COLO668 (cell line): Measurements from ENCODE around the gene AIFM3.
A peak's percentile ranks its signal among the peaks of the same experiment; 100 is the strongest.
"Not testable (repeated sequence)": the region's sequence is repeated elsewhere in the genome, so short reads cannot be mapped to it uniquely, and the experiment has no call there.

Experiments used
- DNase-seq: peaks from one replicate; lab custom pipeline; 2025; ENCODE audit not compliant: unreplicated experiment; lab: John Stamatoyannopoulos, UW

AIFM3 gene

GRCh38 chr22:21000207-21000986, 33.3 kb downstream of the AIFM3 start:
- DNase-seq = peak; percentile 80

- peak; percentile 58 for DNase-seq
Measured at GRCh38 chr22:21000987-21001600, 34.0 kb downstream of the AIFM3 start.

- DNase-seq = peak; percentile 97
Measured at GRCh38 chr22:21001601-21002325, 34.7 kb downstream of the AIFM3 start, which contains the start of gene THAP7. TSS of gene THAP7 (minus strand) at chr22:21002118. CDS start at chr22:21001911, 207 bp downstream.

DNA sequence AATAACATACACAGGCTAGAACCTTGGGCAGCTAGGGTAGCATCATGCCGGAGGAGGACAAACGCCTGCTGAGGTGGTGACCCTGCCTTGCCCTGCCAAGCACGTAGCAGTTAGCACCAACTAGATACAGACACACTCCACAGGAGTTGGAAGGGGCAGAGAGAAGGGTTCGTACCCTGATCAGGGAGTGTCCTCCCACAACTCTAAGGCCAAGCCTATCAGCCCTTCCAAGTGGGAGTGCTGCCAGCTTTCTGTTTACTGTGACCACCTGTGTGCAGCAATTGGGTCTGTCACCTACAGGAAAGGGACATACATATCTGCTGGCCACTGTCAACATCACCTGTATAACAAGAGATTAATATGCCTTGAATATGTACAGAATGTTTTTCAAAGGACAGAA, 36.7 kb downstream of the AIFM3 start:
- peak; percentile 62 for DNase-seq

GRCh38 chr22:21009208-21009607, 42.2 kb downstream of the AIFM3 start:
- DNase-seq = not testable (repeated sequence)

GRCh38 chr22:21009638-21010425, 42.8 kb downstream of the AIFM3 start:
- no peak for DNase-seq

DNA sequence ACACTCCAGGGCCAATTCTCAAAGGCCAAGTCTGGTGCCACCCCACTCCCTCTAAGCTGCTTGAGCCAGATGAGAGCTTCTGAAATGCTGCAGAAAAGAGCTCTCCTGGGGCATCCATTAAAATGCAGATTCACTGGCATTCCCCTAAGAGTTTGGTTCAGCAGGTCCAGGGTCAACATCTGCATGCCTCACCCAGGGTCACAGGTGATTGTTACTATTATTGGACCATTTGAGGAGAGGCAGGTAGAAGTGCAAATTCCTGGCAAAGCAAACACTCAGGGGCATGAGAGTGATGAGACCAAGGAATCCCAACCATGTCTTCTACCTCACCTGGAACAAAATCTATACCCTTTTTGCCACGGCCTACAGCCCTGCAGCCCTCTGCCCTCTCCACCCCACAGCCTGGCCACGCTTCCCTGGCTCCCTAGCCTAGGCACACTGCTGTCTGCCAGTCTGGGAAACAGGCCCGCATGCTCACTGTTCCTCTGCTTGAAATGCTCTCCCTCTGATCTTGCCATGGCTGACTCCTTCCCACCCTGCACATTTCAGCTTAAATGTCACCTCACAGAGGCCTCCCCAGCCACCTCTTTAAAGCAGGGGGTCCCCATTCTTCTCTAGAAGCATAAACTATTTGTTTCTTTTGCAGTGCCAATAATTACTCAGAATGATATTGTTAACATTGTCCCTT, 43.5 kb downstream of the AIFM3 start:
- DNase-seq = no peak

- DNase-seq = no peak
Measured at GRCh38 chr22:21012446-21013407, 45.7 kb downstream of the AIFM3 start.

DNA sequence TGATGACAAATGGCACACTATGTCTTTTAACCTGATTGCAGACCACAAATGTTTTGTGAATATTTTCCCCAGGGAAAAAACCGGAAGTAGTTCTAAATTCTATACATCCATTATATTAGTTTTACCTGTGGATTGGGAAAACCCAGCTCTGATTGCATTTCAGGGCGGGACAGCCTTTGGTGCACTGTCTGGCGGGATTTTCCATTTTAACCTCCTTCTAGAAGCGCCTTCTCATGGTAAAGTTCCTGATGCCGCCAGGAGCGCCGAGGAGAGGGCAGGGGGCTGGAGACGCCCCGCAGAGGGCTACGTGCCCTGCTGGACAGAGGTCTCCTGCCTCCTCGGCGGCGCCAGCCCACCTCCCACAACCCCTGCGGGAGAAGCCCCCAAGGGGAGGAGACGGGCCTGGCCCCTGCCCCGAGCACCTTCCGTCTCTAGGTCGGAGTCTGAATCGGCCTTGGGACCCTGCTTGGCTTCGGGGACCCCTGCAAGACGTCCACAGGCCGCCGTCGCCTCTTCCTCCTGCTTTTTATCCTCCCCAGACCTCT, 46.7 kb downstream of the AIFM3 start:
- no peak for DNase-seq

GRCh38 chr22:21014202-21014725, 47.2 kb downstream of the AIFM3 start:
- peak; percentile 97 for DNase-seq

DNA sequence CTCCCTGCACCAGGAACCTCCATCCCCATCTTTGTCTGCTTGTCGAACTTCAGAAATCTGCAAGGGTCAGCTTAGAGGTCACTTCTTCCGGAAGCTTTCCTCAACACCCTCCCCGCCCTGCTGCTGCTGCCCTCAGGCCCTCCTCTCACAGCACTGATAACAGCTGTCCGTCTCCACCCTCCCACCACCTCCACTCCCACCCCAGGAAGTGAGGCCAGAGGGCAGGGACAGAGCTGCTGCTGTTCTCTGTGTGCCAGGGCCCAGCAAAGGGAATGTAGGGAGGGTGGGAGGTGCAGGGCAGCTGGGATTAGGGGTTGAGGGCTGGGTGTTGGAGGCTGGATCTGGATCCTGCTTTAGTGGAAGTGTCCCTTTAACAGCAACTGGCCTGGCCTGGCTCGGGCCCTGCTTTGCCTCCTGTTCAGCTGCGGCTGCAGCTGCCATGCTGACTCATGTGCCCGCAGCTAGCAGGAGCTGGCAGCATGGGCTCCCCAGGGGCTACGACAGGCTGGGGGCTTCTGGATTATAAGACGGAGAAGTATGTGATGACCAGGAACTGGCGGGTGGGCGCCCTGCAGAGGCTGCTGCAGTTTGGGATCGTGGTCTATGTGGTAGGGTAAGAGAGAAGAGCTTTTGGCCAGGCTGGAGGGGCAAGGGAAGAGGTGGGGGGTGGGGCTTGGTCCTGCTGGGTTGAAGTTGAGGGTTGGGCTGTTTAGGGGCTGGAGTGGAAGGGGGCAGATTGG, 47.8 kb downstream of the AIFM3 start, which contains the start of gene P2RX6:
P2RX6 (plus strand) TSS at position 440 of the 740 bp plus-strand sequence; CDS start at position 450, 10 bp downstream.
- DNase-seq = peak; percentile 62

DNA sequence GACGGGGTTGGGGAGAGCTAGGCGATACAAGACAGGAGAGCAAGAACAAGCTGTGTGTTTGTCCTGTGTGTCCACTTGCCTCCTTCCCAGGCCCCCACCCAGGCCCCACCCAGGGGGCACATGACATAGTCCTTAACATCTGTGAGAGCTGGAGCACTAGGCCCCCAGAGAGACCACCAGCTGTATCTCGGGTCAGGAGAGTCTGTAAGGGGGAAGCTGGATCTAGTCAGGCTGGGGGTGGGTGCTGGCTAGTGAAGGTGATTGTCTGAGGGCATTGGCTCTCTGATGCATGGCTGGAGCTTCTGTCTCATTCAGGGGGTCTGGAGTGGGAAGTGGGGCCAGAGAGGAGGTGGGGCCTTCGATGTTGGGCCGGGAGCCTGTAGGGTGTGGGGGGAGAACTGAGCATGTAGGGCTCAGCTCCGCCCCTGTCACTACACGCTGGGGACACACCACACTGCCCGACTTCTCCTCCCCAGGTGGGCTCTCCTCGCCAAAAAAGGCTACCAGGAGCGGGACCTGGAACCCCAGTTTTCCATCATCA, 48.5 kb downstream of the AIFM3 start:
- no peak for DNase-seq

- no peak for DNase-seq
Measured at GRCh38 chr22:21016644-21017420, 49.8 kb downstream of the AIFM3 start.

DNA sequence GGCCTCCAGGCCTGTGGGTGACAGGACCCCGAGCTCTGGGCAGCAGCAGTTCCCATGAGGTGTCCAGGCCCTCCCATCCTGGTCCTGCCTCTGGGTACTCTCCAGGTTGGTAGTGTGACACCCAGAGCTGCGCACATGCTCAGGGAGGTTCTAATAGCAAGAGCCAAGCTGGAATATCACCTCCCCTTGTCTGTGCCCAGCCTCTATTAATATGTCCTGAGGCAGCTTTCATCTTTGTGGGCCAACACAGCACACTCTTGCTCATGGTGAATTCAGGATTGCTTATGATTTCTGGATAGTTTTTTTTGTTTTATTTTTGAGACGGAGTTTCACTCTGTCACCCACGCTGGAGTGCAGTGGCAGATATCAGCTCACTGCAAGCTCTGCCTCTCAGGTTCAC, 51.3 kb downstream of the AIFM3 start:
- DNase-seq = no peak

DNA sequence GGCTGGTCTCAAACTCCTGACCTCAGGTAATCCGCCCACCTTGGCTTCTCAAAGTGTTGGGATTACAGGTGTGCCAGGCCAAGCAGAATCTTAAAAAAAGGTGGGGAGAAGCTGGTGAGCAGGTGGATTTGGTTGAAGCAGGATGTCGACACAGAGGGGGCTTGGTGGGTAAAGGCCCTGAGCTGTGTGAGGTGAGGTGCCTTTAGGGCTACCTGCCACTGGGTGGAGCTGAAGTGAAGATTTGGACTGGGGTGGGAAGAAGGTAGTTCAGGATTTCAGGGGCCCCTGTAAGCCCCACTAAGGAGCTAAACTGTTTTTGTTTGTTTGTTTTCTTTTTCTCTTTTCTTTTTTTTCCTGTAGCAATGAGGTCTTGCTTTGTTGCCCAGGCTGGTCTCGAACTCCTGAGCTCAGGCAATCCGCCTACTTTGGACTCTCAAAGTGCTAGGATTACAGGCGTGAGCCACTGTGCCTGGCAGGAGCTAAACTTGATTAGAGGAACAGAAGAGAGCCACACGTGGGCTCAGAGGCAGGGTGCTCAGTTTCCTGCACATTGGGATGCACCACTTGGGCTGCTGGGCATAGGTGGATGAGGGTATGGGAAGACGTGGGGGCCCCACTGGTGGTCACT, 53.9 kb downstream of the AIFM3 start:
- DNase-seq = peak; percentile 20

GRCh38 chr22:21022507-21022906, 55.5 kb downstream of the AIFM3 start:
- no peak for DNase-seq
